Prostate gland (tissue), 2 donors: Measurements from ENCODE around the gene SHOC2.

Experiments
- CTCF ChIP-seq, 4 experiments: fragments of 200-600 bp in 2 of 4; fragments of 450-650 bp in 2 of 4; sonication (generic) in 2 of 4; IDR thresholded peaks; 1 replicate in 3 of 4; 2 replicates in 1 of 4; pipeline ENCODE4 v1.5.1; 2016 to 2019; ENCODE audit warnings: antibody characterized with exemption in 4 of 4, mild to moderate bottlenecking in 2 of 4, moderate library complexity in 2 of 4
- POLR2A ChIP-seq: fragments of 450-650 bp; IDR thresholded peaks from one replicate; pipeline ENCODE4 v1.6.1; 2016; ENCODE audit warnings: antibody characterized with exemption, mild to moderate bottlenecking
- POLR2AphosphoS5 ChIP-seq: sonication (generic); formaldehyde crosslinking; IDR thresholded peaks from one replicate; pipeline ENCODE4 v1.6.1; 2017; ENCODE audit warnings: antibody characterized with exemption

DNA sequence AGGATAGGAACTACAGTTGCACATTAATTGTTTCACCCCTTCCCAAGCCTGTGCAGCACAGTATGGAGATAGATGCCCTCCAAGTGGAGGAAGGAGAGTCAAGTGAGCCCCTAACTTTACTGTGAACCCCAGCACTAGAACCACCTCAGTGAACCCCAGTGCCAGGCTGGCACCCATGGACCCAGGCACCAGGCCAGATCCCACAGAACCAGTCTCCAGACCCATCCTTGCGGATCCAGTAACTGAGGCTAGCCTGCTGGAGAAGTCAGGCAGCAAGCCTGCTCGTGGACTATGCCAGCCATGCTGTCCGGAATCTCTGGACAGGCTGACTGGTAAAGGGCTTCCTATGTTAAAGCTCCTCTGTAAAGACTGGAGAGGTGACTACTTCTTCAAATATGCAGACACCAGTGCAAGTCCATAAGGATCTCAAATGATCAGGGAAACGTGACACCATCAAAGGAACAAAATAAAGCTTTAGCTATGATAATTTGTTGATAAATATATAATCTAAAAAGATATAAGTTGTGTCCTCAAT, 27.7 kb downstream of the SHOC2 start:
- TF ChIP-seq CTCF (IDR thresholded peaks at IDR 0.05) (no peak), POLR2AphosphoS5 (no peak), POLR2A (no peak)
